ENCODE results near the gene QSOX1.

GRCh38 chr1:180187626-180188025 is 33.0 kb downstream of the QSOX1 start:
- TF ChIP-seq CTCF (IDR thresholded peaks at IDR 0.05; ENCODE audit: low read depth, low read length) (no peak), EZH2phosphoT487 (IDR thresholded peaks at IDR 0.05; ENCODE audit: low read depth) (no peak)

All from OCI-LY3 (cell line).